Bronchial epithelial cell (primary cell): ENCODE measurements around the gene GAS7. TPM values are rescaled to one million over a fixed set of nuclear protein-coding genes. Genes with fewer than 3 reads are reported as not detected.

Experiments used
- DNase-seq: peaks from one replicate; pipeline ENCODE4 v3.0.0-alpha.2; 2010; ENCODE audit warnings: low read depth
- FAIRE-seq: peaks from 2 replicates; lab custom pipeline; 2011; peaks lifted over from hg19 to GRCh38; lab: Jason Lieb, UNC
- H3K27me3 ChIP-seq: 2 replicates; pipeline ENCODE4 v1.5.1; 2011; ENCODE audit warnings: low read length; ENCODE audit not compliant: control insufficient read depth, insufficient read depth
- H3K36me3 ChIP-seq: 2 replicates; pipeline ENCODE4 v1.5.1; 2011; ENCODE audit warnings: low read length; ENCODE audit not compliant: control insufficient read depth, insufficient read depth
- H3K4me3 ChIP-seq: 2 replicates; pipeline ENCODE4 v1.5.1; 2011; ENCODE audit warnings: mild to moderate bottlenecking, low read depth, low read length, control low read depth
- total RNA-seq: library from RNA; depleted of rRNA; stranded (reverse); fragments of >200 nt; gene quantifications from 2 replicates; pipeline ENCODE4 v1.2.1, GENCODE V29; 2014
- TF ChIP-seq, protein P1 (sequence below): IDR thresholded peaks from 2 replicates; pipeline ENCODE4 v1.5.1; 2011; ENCODE audit warnings: mild to moderate bottlenecking, moderate library complexity, low read length, control low read depth, inconsistent platforms; ENCODE audit not compliant: insufficient read depth, severe bottlenecking

GAS7 gene
- total RNA-seq, 1 donor from 2014 or later = 1.1 TPM

DNA sequence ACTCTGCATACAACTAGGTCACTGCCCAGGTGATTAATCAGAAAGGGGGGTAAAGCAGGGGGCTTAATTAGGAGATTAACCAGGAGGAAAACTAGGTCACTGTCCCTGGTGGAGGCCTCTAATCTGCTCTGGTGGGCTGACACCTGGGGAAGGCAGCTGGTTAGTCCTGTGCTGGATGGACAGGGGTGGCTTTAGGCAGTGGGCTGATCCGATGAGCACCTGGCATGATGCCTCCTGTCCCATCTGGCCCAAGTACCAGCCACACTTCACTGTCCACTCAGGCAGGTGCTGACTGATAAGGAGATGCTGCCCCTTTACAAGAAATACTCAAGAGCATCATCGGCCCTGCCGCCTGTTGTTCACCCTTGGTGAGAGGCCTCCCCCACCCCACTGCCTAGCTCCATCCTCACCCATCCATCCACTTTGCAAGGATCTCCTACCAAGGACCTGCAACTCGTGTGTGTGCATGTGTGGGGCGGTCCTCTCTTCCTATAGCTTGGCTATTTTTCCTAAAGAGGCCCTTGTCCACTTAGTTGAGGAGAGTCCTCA lies 279.5 kb downstream of the GAS7 start:
- Histone ChIP-seq H3K27me3 (no peaks in the 10 kb centered on the region), H3K4me3 (no peak overlapping the region), H3K36me3 (no peaks in the 10 kb centered on the region)
- FAIRE-seq (no peak), DNase-seq (no peak)
- TF ChIP-seq, protein P1, sequence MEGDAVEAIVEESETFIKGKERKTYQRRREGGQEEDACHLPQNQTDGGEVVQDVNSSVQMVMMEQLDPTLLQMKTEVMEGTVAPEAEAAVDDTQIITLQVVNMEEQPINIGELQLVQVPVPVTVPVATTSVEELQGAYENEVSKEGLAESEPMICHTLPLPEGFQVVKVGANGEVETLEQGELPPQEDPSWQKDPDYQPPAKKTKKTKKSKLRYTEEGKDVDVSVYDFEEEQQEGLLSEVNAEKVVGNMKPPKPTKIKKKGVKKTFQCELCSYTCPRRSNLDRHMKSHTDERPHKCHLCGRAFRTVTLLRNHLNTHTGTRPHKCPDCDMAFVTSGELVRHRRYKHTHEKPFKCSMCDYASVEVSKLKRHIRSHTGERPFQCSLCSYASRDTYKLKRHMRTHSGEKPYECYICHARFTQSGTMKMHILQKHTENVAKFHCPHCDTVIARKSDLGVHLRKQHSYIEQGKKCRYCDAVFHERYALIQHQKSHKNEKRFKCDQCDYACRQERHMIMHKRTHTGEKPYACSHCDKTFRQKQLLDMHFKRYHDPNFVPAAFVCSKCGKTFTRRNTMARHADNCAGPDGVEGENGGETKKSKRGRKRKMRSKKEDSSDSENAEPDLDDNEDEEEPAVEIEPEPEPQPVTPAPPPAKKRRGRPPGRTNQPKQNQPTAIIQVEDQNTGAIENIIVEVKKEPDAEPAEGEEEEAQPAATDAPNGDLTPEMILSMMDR = no peak

GRCh38 chr17:9918352-9918751 lies 280.1 kb downstream of the GAS7 start:
- FAIRE-seq = no peak
- Histone ChIP-seq H3K36me3 (no peaks in the 10 kb centered on the region), H3K27me3 (no peaks in the 10 kb centered on the region), H3K4me3 (no peak overlapping the region)
- no peak for DNase-seq
- TF ChIP-seq, protein P1 = no peak

DNA sequence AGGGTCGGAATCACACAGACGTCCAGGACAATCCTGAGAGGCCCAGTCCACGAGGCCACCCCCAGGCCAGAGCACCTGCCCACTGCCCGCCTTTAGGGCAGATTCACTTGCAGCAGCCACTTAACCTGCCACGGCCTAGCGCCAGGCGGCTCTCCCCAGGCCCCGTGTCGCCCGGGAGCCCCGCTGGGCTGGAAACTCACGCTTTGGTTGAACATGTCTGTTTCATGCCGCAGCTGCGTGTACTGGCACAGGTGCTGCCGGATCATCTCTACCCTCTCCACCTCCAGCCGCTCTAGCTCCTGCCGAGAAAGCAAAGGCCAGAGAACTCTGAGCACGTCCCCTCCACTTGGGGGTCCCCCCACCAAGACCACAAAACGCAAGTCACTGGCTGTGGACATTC lies 280.6 kb downstream of the GAS7 start:
- H3K4me3 ChIP-seq = no peak overlapping the region
- FAIRE-seq (no peak), DNase-seq (no peak)
- no peaks in the 10 kb centered on the region for H3K27me3 ChIP-seq
- no peaks in the 10 kb centered on the region for H3K36me3 ChIP-seq
- TF ChIP-seq, protein P1 = no peak

GRCh38 chr17:9917131-9917530 lies 281.3 kb downstream of the GAS7 start:
- Histone ChIP-seq H3K36me3 (no peaks in the 10 kb centered on the region), H3K4me3 (no peak overlapping the region), H3K27me3 (no peaks in the 10 kb centered on the region)
- FAIRE-seq (no peak), DNase-seq (no peak)
- TF ChIP-seq, protein P1 = no peak

- TF ChIP-seq, protein P1 = no peak
- Histone ChIP-seq H3K4me3 (no peak overlapping the region), H3K27me3 (no peaks in the 10 kb centered on the region), H3K36me3 (no peaks in the 10 kb centered on the region)
- FAIRE-seq = no peak
- no peak for DNase-seq
Measured at GRCh38 chr17:9916108-9916507, 282.3 kb downstream of the GAS7 start.

GRCh38 chr17:9913476-9913875 lies 284.9 kb downstream of the GAS7 start:
- Histone ChIP-seq H3K27me3 (no peaks in the 10 kb centered on the region), H3K36me3 (no peaks in the 10 kb centered on the region), H3K4me3 (no peak overlapping the region)
- FAIRE-seq (no peak), DNase-seq (no peak)
- TF ChIP-seq, protein P1 = no peak
